ENCODE measurements around the gene ARHGEF11. TPM values are rescaled to one million over a fixed set of nuclear protein-coding genes. Genes with fewer than 3 reads are reported as not detected.

The ARHGEF11 gene
- total RNA-seq, 6 donors from 2014 or later, result 39.2 to 170 (median 50.9) TPM

- H3K27me3 ChIP-seq, result no peaks in the 10 kb centered on the region
- H3K27ac ChIP-seq, result peak overlapping the region in 2 of 4 donors; percentile 11 to 48
- TF ChIP-seq CTCF (IDR thresholded peaks at IDR 0.05), result no peak
- no peak for TF ChIP-seq POLR2A (IDR thresholded peaks at IDR 0.05)
- no peak for TF ChIP-seq POLR2AphosphoS5 (IDR thresholded peaks at IDR 0.05)
- TF ChIP-seq EP300 (IDR thresholded peaks at IDR 0.05), result no peak
- peaks cover 0 to 34% (median 4%) of the 10 kb centered on the region in 4 donors for H3K36me3 ChIP-seq
- H3K4me1 ChIP-seq, result peaks cover 28 to 62% (median 53%) of the 10 kb centered on the region in 4 donors
- WGBS, 2 donors, result 74 to 81% methylated on average over 14 to 15 of the region's 15 CpGs
- DNase-seq (no peak), ATAC-seq (ENCODE audit: low FRiP score in 2 of 2) (no peak)
- no peaks in the 10 kb centered on the region for H3K9me3 ChIP-seq
- no peak overlapping the region for H3K4me3 ChIP-seq
Measured at GRCh38 chr1:156903328-156904091, 142.0 kb downstream of the ARHGEF11 start.

- Histone ChIP-seq H3K4me3 (no peak overlapping the region), H3K27ac (peak overlapping the region in 2 of 4 donors; percentile 13 to 17), H3K9me3 (no peaks in the 10 kb centered on the region), H3K4me1 (peaks cover 36 to 68% (median 61%) of the 10 kb centered on the region in 4 donors), H3K36me3 (peaks cover 0 to 21% (median 0%) of the 10 kb centered on the region in 4 donors), H3K27me3 (no peaks in the 10 kb centered on the region)
- no peak for ATAC-seq (ENCODE audit: low FRiP score in 2 of 2)
- DNase-seq, result no peak
- WGBS, 2 donors, result 68 to 70% methylated on average over 20 to 22 of the region's 23 CpGs
- no peak for TF ChIP-seq POLR2AphosphoS5 (IDR thresholded peaks at IDR 0.05)
- no peak for TF ChIP-seq EP300 (IDR thresholded peaks at IDR 0.05)
- no peak for TF ChIP-seq POLR2A (IDR thresholded peaks at IDR 0.05)
Measured at GRCh38 chr1:156901966-156902915, 143.3 kb downstream of the ARHGEF11 start.

GRCh38 chr1:156901590-156901900 lies 144.0 kb downstream of the ARHGEF11 start:
- TF ChIP-seq POLR2AphosphoS5 (IDR thresholded peaks at IDR 0.05), result no peak
- TF ChIP-seq CTCF (IDR thresholded peaks at IDR 0.05), result no peak
- no peak for TF ChIP-seq EP300 (IDR thresholded peaks at IDR 0.05)
- no peak for TF ChIP-seq POLR2A (IDR thresholded peaks at IDR 0.05)
- H3K27ac ChIP-seq, result peak overlapping the region in 2 of 4 donors; percentile 17 to 20
- 86 to 97% methylated on average over 4 of the region's 4 CpGs for WGBS, 2 donors
- H3K9me3 ChIP-seq, result no peaks in the 10 kb centered on the region
- peaks cover 0 to 14% (median 0%) of the 10 kb centered on the region in 4 donors for H3K36me3 ChIP-seq
- no peaks in the 10 kb centered on the region for H3K27me3 ChIP-seq
- no peak overlapping the region for H3K4me3 ChIP-seq
- ATAC-seq (ENCODE audit: low FRiP score in 2 of 2) (no peak), DNase-seq (no peak)
- H3K4me1 ChIP-seq, result peaks cover 37 to 72% (median 62%) of the 10 kb centered on the region in 4 donors

- Histone ChIP-seq H3K27me3 (no peaks in the 10 kb centered on the region), H3K4me3 (no peak overlapping the region), H3K36me3 (peaks cover 0 to 10% (median 0%) of the 10 kb centered on the region in 4 donors), H3K4me1 (peaks cover 38 to 75% (median 67%) of the 10 kb centered on the region in 4 donors), H3K9me3 (no peaks in the 10 kb centered on the region), H3K27ac (peak overlapping the region in 1 of 4 donors; percentile 49)
- TF ChIP-seq EP300 (IDR thresholded peaks at IDR 0.05) (no peak), POLR2A (IDR thresholded peaks at IDR 0.05) (no peak), CTCF (IDR thresholded peaks at IDR 0.05) (no peak), POLR2AphosphoS5 (IDR thresholded peaks at IDR 0.05) (no peak)
- no peak for DNase-seq
- WGBS, 2 donors, result 57 to 60% methylated on average over 5 to 6 of the region's 6 CpGs
- no peak for ATAC-seq (ENCODE audit: low FRiP score in 2 of 2)
Measured at GRCh38 chr1:156900896-156901589, 144.5 kb downstream of the ARHGEF11 start.

Measured in upper lobe of left lung (tissue), 6 donors.